PFSK-1 (cell line): Measurements from ENCODE around the gene MYRFL.

Experiments
- FOXP2 ChIP-seq: optimal IDR thresholded peaks from 2 replicates; pipeline ENCODE3; 2011; ENCODE audit warnings: borderline replicate concordance, control low read depth, inconsistent platforms; ENCODE audit not compliant: insufficient read depth; ENCODE audit errors: extremely low read length, extremely low read depth
- POLR2AphosphoS5 ChIP-seq: IDR thresholded peaks from 2 replicates; pipeline ENCODE4 v1.6.1; 2012; ENCODE audit warnings: low read depth, mild to moderate bottlenecking, control low read depth, low read length, moderate library complexity
- REST ChIP-seq, 2 experiments: IDR thresholded peaks; 2 replicates each; pipeline versions ENCODE4 v1.6.1 to v1.8.0; 2011 to 2012; ENCODE audit warnings: low read depth in 2 of 2, low read length in 2 of 2, control low read depth in 1 of 2, inconsistent platforms in 1 of 2, mild to moderate bottlenecking in 1 of 2, moderate library complexity in 1 of 2; ENCODE audit not compliant: insufficient read depth in 1 of 2
- SIN3A ChIP-seq: IDR thresholded peaks from 2 replicates; pipeline ENCODE4 v1.6.1; 2012; ENCODE audit warnings: mild to moderate bottlenecking, low read length, moderate library complexity, borderline replicate concordance; ENCODE audit not compliant: insufficient read depth
- TAF1 ChIP-seq: IDR thresholded peaks from 2 replicates; pipeline ENCODE4 v1.6.1; 2012; ENCODE audit warnings: low read length, control low read depth, borderline replicate concordance; ENCODE audit not compliant: insufficient read depth

The MYRFL gene

GRCh38 chr12:69879007-69879960, 54.3 kb downstream of the MYRFL start:
- TF ChIP-seq POLR2AphosphoS5 (no peak), SIN3A (no peak), FOXP2 (no peak), REST (IDR thresholded peaks at IDR 0.05; ENCODE audit: insufficient read depth in 1 of 2, low read depth in 2 of 2, low read length in 2 of 2) (no peak)

GRCh38 chr12:69880571-69880970, 55.5 kb downstream of the MYRFL start:
- TF ChIP-seq SIN3A (no peak), REST (IDR thresholded peaks at IDR 0.05; ENCODE audit: insufficient read depth in 1 of 2, low read depth in 2 of 2, low read length in 2 of 2) (no peak), POLR2AphosphoS5 (no peak), FOXP2 (no peak), TAF1 (no peak)

- TF ChIP-seq FOXP2 (no peak), TAF1 (no peak), REST (IDR thresholded peaks at IDR 0.05; ENCODE audit: insufficient read depth in 1 of 2, low read depth in 2 of 2, low read length in 2 of 2) (no peak), POLR2AphosphoS5 (no peak), SIN3A (no peak)
These were observed 56.7 kb downstream of the MYRFL start for GRCh38 chr12:69881771-69882170.

DNA sequence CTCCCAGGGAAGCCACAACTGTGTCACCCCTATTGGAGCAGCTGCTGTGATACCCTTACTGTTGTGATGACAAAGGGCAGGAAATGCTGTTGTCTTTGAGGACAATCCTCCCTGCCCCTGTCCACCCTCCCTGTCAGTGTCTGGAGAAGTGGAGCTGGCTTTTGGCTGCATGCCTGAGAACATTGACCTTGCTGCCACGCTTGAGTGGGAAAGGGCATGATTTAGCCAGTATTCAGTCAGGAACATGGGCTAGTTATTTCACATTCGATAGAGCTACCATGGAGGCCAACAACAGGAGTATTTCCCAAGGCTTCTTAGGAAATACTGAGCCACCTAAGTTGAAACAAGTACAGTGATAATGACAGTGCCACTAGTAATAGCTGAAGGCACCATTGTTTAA, 59.4 kb downstream of the MYRFL start:
- peak; percentile 45 for TF ChIP-seq FOXP2
- TF ChIP-seq POLR2AphosphoS5: no peak
- no peak for TF ChIP-seq REST (IDR thresholded peaks at IDR 0.05; ENCODE audit: insufficient read depth in 1 of 2, low read depth in 2 of 2, low read length in 2 of 2)
- no peak for TF ChIP-seq SIN3A
- TF ChIP-seq TAF1: no peak
